ENCODE results near the gene RPF1. TPM values are rescaled to one million over a fixed set of nuclear protein-coding genes. Genes with fewer than 3 reads are reported as not detected.
A peak's percentile ranks its signal among the peaks of the same experiment; 100 is the strongest.

Gene RPF1
- total and polyA plus RNA-seq, 10 of the 15 experiments (the other 5 are each of a cell fraction or from before 2014, with no cell fraction given) = 37.0 to 97.5 (median 56.2) TPM

- TF ChIP-seq CUX1 (IDR thresholded peaks at IDR 0.05; ENCODE audit: insufficient replicate concordance, low read depth, low read length) = no peak
- TF ChIP-seq ATF3 (IDR thresholded peaks at IDR 0.05; ENCODE audit: borderline replicate concordance, extremely low read depth, low read depth, low read length) = no peak
- TF ChIP-seq BMI1 (IDR thresholded peaks at IDR 0.05; ENCODE audit: borderline replicate concordance) = no peak
- TF ChIP-seq CBFB (IDR thresholded peaks at IDR 0.05; ENCODE audit: low read depth) = peak; percentile 51
- TF ChIP-seq ETV6 (conservative IDR thresholded peaks at IDR 0.05 in 1 of 2, IDR thresholded peaks at IDR 0.05 in 1 of 2; ENCODE audit: borderline replicate concordance in 1 of 2, low read depth in 1 of 2) = peak in 1 of 2 experiments; percentile 88; a peak in 2 of 4 replicates
- no peak for TF ChIP-seq TCF3 (IDR thresholded peaks at IDR 0.05; ENCODE audit: borderline replicate concordance, insufficient read depth, low read depth, low read length)
- TF ChIP-seq EGR1 (IDR thresholded peaks at IDR 0.05; ENCODE audit: borderline replicate concordance in 1 of 2, low read depth in 2 of 2, low read length in 2 of 2) = 0 out of 3 replicates have a peak, but pooled peaks of 1 of the 2 experiments have one; percentile 2
- no peak for TF ChIP-seq IRF5 (IDR thresholded peaks at IDR 0.05; ENCODE audit: borderline replicate concordance)
- TF ChIP-seq CREM (IDR thresholded peaks at IDR 0.05; ENCODE audit: low read depth) = peak; percentile 33; the same call in 1 of the 2 replicates
- TF ChIP-seq PBX3 (IDR thresholded peaks at IDR 0.05; ENCODE audit: insufficient replicate concordance, low read depth, low read length) = no peak
- peak; percentile 44 for TF ChIP-seq SKIL (IDR thresholded peaks at IDR 0.05; ENCODE audit: low read depth, poor library complexity, severe bottlenecking)
- 0 out of 4 replicates have a peak, but pooled peaks of 1 of the 2 experiments have one; percentile 30 for TF ChIP-seq SRF (IDR thresholded peaks at IDR 0.05; ENCODE audit: low read depth in 2 of 2, low read length in 2 of 2)
- peak; percentile 70 for TF ChIP-seq SREBF2 (IDR thresholded peaks at IDR 0.05; ENCODE audit: low read length)
- no peak for TF ChIP-seq JUNB (IDR thresholded peaks at IDR 0.05)
- TF ChIP-seq HCFC1 (IDR thresholded peaks at IDR 0.05; ENCODE audit: low read length) = peak; percentile 60
These were observed at the start of gene RPF1 (continued) for GRCh38 chr1:84478876-84479868.

Data from GM12878 (cell line).